DOHH2 (cell line): ENCODE measurements around the gene PTP4A2.

ENCODE experiments used
- H3F3A ChIP-seq: fragments of 200-600 bp; sonication (generic), shearing (Covaris generic); 2 replicates; pipeline ENCODE4 v1.6.0; 2016; ENCODE audit warnings: antibody characterized with exemption, mild to moderate bottlenecking; ENCODE audit not compliant: control insufficient read depth, insufficient read depth
- H3K27ac ChIP-seq: fragments of 200-600 bp; sonication (generic); 2 replicates; pipeline ENCODE4 v1.5.1; 2014; ENCODE audit warnings: low read depth, mild to moderate bottlenecking, low read length, moderate library complexity
- H3K27me3 ChIP-seq: fragments of 200-600 bp; sonication (generic); 2 replicates; pipeline ENCODE4 v1.6.1; 2014; ENCODE audit warnings: mild to moderate bottlenecking, low read length, mixed read lengths; ENCODE audit not compliant: control insufficient read depth
- H3K36me3 ChIP-seq: fragments of 200-600 bp; sonication (generic); 2 replicates; pipeline ENCODE4 v1.6.1; 2014; ENCODE audit warnings: mild to moderate bottlenecking, low read length, moderate library complexity, mixed read lengths; ENCODE audit not compliant: control insufficient read depth
- H3K4me1 ChIP-seq: fragments of 200-600 bp; sonication (generic); 2 replicates; pipeline ENCODE4 v1.6.1; 2014; ENCODE audit warnings: mild to moderate bottlenecking, low read length, mixed read lengths; ENCODE audit not compliant: control insufficient read depth
- H3K4me2 ChIP-seq: fragments of 200-600 bp; sonication (generic); 2 replicates; pipeline ENCODE4 v1.6.0; 2014; ENCODE audit warnings: mild to moderate bottlenecking, low read length, moderate library complexity
- H3K4me3 ChIP-seq: fragments of 200-600 bp; sonication (generic); 2 replicates; pipeline ENCODE4 v1.5.1; 2014; ENCODE audit warnings: mild to moderate bottlenecking, low read length, mixed read lengths
- H3K79me2 ChIP-seq: fragments of 200-600 bp; sonication (generic); 2 replicates; pipeline ENCODE4 v1.6.1; 2014; ENCODE audit warnings: mild to moderate bottlenecking, low read length, mixed read lengths; ENCODE audit not compliant: control insufficient read depth
- H3K9me2 ChIP-seq: fragments of 200-600 bp; sonication (generic); replicated peaks from 2 replicates; pipeline ENCODE4 v1.6.1; 2014; ENCODE audit warnings: mild to moderate bottlenecking, low read length, mixed read lengths; ENCODE audit not compliant: control insufficient read depth
- H3K9me3 ChIP-seq: fragments of 200-600 bp; sonication (generic); 2 replicates; pipeline ENCODE4 v1.6.1; 2014; ENCODE audit warnings: antibody characterized with exemption, low read length, mixed read lengths; ENCODE audit not compliant: control insufficient read depth, insufficient read depth
- H4K20me1 ChIP-seq: fragments of 200-600 bp; sonication (generic); 2 replicates; pipeline ENCODE4 v1.6.0; 2014; ENCODE audit warnings: low read depth, mild to moderate bottlenecking, antibody characterized with exemption, low read length, moderate library complexity; ENCODE audit not compliant: control insufficient read depth, insufficient read depth
- CTCF ChIP-seq: fragments of 200-600 bp; sonication (generic); IDR thresholded peaks from one replicate; pipeline ENCODE4 v1.5.1; 2014; ENCODE audit warnings: antibody characterized with exemption, mild to moderate bottlenecking, low read depth, low read length; ENCODE audit not compliant: poor library complexity, severe bottlenecking
- EZH2phosphoT487 ChIP-seq: fragments of 200-600 bp; sonication (generic); IDR thresholded peaks from 2 replicates; pipeline ENCODE4 v1.6.1; 2017; ENCODE audit warnings: borderline replicate concordance, mild to moderate bottlenecking, antibody characterized with exemption, low read length, moderate library complexity, mixed read lengths

The PTP4A2 gene

GRCh38 chr1:31859044-31859443 lies 79.1 kb downstream of the PTP4A2 start:
- no peak for TF ChIP-seq EZH2phosphoT487
- H3K27me3 ChIP-seq, result no peaks in the 10 kb centered on the region
- H3K9me2 ChIP-seq, result no peaks in the 10 kb centered on the region
- H3K36me3 ChIP-seq, result no peaks in the 10 kb centered on the region
- H3K9me3 ChIP-seq, result no peaks in the 10 kb centered on the region
- H4K20me1 ChIP-seq, result no peaks in the 10 kb centered on the region
- no peak overlapping the region for H3K4me2 ChIP-seq
- H3K79me2 ChIP-seq, result no peaks in the 10 kb centered on the region
- no peaks in the 10 kb centered on the region for H3F3A ChIP-seq
- H3K4me3 ChIP-seq, result no peak overlapping the region
- H3K27ac ChIP-seq, result no peak overlapping the region
- H3K4me1 ChIP-seq, result no peaks in the 10 kb centered on the region

GRCh38 chr1:31857863-31858262 lies 80.3 kb downstream of the PTP4A2 start:
- Histone ChIP-seq H3K27me3 (no peaks in the 10 kb centered on the region), H3F3A (no peaks in the 10 kb centered on the region), H3K4me2 (no peak overlapping the region), H3K79me2 (no peaks in the 10 kb centered on the region), H3K9me3 (no peaks in the 10 kb centered on the region), H4K20me1 (no peaks in the 10 kb centered on the region), H3K36me3 (no peaks in the 10 kb centered on the region), H3K4me1 (no peaks in the 10 kb centered on the region), H3K4me3 (no peak overlapping the region), H3K9me2 (no peaks in the 10 kb centered on the region), H3K27ac (no peak overlapping the region)
- TF ChIP-seq CTCF (no peak), EZH2phosphoT487 (no peak)
